HG02943 (cell line): ENCODE measurements around the gene TCN2.
"Not testable (repeated sequence)": the region's sequence is repeated elsewhere in the genome, so short reads cannot be mapped to it uniquely, and the experiment has no call there.

Source experiments
- ATAC-seq: cut with Tn5 transposase; IDR thresholded peaks from one replicate; pipeline ENCODE4 v1.9.1; 2021; ENCODE audit warnings: mild to moderate bottlenecking, low read depth, moderate library complexity; ENCODE audit not compliant: unreplicated experiment

Gene TCN2

DNA sequence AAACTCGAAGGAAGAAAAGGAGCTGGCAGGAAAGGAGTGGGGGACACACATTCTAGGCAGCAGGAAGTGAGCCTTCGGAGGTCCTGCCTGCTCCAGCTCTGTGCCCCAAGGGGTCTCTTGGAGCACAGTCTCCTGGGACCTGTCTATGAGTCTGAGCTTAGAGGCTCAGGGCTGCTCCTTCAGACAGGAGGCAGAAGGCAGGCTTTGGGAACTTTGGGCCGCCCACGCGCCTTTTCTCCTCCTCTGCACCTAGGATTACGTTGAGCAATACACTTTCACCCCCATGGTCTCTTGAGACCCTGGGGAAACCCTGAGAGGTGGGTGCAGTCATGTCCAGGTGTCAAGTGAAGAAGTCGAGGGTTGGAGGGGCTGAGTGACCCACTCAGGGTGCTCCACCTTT lies 965 bp downstream of the TCN2 start:
- no peak for ATAC-seq

DNA sequence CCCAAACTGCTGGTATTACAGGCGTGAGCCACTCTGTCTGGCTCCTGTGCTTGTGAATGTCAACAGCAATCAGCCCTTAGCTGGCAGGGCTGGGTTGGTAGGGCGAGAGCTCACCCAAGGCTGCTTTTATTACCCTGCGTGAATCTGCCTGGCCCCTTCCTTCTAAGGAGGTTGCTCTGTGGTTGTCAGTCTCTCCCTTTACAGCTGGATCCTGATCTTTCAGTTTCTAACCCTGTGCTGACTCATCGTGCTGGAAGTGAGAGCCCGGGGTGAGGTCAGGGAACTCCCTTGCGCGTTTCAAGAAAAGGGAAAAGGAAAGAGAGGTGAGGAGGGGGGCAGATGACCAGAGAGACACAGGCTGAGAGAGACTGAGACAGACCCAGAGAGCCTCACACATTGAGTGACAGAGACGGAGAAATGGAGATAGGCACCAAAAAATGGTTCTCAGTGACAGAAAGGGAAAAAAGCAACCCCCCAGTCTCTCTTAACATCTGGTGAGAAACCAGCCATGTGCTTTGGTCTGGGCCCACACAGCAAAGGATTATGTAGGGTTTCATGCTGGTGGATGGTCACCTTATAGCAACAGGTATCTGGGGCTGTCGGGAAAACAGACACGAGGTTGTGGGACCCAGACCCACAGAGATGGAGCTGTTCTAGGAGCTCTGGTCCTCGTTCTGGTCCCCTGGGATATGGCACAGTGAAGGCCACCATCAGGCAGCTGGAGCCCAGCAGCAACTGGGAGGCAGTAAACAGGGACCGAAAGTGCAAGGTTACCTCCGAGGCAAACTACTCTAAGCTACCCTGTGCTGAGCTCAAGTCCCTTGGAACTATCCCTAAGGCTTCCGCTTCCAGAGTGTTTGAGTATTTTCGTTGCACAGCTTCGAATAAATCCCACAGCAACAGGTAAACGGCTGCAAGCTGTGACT lies 2.5 kb downstream of the TCN2 start:
- ATAC-seq: no peak

DNA sequence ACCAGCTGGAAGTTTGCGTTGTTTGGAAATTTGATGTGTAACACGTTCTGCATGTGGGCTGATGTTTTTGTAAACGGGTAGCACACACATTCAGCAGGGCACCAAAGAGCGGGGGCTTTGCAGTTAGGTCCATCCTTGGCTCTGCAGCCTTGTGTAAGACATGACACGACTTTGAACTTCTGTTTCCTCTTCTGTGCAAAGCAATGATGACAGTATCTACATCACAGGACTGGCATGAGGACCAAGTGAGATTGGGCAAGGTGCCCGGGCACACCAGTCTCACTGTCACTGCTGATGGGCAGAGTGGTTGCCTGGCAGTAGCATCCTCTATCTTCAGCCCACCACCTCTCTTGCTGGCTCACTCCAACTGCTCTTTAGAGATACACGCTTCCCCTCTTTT lies 3.3 kb downstream of the TCN2 start:
- no peak for ATAC-seq

DNA sequence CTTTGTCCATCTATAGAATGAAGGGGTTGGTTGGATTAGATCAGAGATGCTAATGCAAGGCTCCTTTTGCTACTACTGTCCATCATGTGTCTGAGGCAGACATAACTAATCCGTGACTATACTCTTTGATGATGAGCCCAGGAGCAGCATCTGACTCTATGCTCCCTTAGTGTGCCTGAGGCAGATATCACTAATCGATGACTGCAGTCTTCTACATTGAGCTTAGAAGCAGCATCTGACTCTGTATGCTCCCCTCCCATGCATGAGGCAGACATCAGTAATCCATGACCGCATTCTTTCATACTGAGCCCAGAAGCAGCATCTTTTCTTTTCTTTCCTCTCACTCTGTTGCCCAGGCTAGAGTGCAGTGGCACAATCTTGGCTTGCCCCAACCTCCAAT lies 4.2 kb downstream of the TCN2 start:
- no peak for ATAC-seq

DNA sequence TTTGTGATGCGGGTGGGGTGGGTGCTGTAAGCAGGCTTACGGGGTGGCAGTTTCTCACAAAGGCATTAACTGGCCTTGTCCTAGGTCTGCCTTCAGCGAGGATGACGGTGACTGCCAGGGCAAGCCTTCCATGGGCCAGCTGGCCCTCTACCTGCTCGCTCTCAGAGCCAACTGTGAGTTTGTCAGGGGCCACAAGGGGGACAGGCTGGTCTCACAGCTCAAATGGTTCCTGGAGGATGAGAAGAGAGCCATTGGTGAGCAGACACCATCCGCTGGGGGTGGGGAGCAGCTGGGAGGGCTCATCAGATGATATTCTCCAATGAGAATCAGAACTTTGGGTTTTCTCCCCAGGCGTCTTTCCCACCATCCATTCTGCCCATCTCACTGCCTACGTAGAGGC lies 5.8 kb downstream of the TCN2 start:
- no peak for ATAC-seq

DNA sequence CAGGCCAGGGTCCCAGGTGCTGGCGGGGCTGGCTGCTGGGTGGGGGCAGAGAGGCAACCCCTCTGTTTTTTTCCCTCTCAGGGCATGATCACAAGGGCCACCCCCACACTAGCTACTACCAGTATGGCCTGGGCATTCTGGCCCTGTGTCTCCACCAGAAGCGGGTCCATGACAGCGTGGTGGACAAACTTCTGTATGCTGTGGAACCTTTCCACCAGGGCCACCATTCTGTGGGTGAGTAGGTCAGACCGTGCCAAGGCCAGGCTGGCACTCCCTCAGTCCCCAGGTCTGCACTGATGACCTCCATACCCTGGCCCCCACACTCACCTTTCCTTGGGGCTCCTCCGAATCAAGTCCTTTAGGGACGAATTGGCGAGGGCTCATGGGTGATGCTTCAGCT lies 7.3 kb downstream of the TCN2 start:
- no peak for ATAC-seq

DNA sequence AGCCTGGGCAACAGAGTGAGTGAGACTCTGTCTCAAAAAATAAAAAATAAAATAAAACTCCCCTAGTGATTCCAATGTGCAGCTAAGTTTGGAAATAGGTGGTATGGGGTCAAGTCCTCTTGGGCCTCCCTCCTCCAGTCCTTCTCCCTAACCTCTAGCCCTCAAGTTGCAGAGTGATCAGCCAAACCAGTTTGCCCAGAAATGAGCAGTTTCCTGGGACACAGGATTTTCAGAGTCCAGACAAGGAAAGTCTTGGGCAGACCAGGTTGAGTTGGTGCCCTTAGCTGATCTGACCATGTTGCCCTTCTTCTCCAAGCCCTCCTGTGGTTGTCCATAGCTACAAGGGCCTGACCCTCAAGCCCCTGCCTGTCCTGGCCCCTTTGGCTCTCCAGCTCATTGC lies 7.9 kb downstream of the TCN2 start:
- ATAC-seq: no peak

DNA sequence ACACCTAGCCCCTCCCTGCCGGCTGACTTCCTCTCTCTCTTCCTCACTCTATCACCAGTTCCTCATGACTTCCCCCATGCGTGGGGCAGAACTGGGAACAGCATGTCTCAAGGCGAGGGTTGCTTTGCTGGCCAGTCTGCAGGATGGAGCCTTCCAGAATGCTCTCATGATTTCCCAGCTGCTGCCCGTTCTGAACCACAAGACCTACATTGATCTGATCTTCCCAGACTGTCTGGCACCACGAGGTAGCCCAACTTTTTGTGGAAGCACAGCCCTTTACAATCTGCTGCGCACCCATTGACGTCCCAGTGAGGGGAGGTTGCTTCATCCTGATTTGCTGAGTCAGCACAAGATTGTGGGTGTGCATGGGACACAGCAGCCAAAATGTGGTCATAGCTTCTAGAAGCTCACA lies 8.6 kb downstream of the TCN2 start:
- no peak for ATAC-seq

DNA sequence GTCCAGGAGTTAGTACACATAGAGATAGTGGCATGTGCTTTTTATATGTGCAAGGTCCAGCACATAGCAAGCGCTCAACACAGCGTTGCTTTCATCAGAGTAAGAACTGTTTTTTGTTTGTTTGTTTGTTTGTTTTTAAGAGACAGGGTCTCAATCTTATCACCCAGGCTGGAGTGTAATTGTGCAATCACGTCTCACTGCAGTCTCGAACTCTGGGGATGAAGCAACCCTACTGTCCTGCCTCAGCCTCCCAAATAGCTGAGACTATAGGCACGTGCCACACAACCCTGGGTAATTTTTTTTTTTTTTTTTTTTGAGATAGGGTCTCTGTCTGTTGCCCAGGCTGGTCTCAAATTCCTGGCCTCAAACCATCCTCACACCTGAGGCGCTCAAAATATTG lies 10.8 kb downstream of the TCN2 start:
- no peak for ATAC-seq

DNA sequence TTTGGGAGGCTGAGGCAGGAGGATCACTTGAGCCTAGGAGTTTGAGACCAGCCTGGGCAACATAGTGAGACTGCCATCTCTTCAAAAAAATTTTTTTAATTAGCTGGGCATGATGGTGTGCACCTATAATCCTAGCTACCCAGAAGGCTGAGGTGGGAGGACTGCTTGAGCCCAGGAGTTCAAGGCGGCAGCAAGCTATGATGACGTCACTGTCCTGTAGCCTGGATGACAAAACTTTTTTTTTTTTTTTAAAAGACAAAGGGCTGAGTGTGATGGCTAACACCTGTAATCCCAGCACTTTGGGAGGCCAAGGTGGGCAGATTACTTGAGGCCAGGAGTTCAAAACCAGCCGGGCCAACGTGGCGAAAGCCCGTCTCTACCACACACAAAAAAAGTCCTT lies 12.9 kb downstream of the TCN2 start:
- not testable (repeated sequence) for ATAC-seq

DNA sequence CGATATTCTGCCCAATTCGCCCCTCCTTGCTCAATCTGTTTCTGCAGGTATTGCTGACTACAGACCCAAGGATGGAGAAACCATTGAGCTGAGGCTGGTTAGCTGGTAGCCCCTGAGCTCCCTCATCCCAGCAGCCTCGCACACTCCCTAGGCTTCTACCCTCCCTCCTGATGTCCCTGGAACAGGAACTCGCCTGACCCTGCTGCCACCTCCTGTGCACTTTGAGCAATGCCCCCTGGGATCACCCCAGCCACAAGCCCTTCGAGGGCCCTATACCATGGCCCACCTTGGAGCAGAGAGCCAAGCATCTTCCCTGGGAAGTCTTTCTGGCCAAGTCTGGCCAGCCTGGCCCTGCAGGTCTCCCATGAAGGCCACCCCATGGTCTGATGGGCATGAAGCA lies 19.4 kb downstream of the TCN2 start:
- no peak for ATAC-seq

DNA sequence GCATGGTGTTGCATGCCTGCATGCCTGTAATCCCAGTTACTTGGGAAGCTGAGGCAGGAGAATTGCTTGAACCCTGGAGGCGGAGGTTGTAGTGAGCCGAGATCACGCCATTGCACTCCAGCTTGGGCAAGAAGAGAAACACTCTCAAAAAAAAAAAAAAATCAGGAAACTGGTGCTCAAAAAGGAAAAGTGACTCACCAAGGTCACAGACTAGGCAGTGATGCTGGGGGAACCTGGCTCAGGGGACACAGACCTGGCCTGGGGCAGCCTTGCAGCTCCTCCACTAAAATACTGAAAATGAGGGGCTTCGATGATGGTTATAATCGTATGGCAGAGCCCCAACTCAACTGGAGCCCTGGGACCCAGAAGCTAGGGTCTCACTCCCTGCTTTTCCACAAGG lies 20.5 kb downstream of the TCN2 start:
- ATAC-seq: no peak

DNA sequence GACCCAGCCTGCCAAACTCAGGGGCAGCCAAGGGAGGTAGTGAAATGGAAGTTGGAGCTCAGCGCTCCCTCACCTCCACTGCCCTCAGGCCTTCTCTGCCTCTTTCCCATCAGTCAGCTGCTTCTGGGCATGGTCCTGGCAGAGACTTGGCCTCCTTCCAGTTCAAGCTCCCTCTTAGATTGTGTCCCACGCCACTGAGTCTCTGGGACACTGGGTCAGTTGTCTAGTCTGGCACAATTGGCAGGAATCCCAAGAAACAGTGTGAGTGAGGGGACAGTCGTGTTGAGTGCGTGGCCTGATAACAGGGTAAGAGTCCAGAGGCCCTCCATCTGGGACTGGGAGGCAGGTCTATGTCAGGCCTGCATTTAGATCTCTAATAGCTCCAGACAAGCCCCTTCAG lies 21.5 kb downstream of the TCN2 start:
- no peak for ATAC-seq

DNA sequence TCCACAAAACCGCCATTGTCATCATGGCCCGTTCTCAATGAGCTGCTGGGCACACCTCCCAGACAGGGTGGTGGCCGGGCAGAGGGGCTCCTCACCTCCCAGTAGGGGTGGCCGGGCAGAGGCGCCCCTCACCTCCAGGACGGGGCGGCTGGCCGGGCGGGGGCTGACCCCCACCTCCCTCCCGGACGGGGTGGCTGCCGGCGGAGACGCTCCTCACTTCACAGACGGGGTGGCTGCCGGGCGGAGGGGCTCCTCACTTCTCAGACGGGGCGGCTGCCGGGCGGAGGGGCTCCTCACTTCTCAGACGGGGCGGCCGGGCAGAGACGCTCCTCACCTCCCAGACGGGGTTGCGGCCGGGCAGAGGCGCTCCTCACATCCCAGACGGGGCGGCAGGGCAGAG lies 24.5 kb downstream of the TCN2 start:
- ATAC-seq: not testable (repeated sequence)

DNA sequence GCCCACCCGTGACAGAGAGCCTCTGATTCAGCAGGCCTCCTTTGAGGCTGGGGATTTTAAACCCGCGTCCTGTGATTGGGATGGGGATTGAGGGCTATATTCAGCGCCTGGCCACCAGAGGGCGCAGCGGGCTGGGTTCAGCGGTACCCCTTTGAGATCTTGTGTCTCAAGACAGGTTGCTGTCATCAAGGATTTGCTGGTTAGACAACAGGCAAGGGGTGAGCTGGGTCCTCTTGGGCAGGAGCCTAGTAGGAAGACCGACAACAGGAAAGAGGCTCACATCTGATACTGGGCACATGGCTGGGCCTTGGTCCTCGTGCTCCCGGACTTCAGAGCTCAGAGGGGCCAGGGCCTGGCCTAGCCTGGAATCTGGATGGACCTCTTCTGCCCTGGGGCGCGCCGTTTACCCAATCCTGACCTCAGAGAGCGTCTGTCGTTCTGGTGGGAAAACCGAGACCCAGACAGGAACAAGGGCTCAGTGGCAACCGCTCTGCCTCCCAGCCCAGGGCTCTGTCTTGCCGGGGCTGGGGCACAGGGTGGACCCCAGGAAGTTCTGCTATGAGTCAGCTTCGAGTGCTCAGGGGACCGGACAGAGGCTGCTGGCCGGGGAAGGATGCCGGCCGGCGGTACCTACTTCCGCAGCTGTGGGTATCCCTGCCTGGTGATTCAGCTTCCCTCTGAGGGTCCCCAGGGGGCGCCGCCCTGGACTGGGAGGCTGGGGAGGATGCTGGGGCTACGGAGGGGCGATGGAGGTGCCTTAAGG lies 27.7 kb downstream of the TCN2 start:
- peak; percentile 47 for ATAC-seq

DNA sequence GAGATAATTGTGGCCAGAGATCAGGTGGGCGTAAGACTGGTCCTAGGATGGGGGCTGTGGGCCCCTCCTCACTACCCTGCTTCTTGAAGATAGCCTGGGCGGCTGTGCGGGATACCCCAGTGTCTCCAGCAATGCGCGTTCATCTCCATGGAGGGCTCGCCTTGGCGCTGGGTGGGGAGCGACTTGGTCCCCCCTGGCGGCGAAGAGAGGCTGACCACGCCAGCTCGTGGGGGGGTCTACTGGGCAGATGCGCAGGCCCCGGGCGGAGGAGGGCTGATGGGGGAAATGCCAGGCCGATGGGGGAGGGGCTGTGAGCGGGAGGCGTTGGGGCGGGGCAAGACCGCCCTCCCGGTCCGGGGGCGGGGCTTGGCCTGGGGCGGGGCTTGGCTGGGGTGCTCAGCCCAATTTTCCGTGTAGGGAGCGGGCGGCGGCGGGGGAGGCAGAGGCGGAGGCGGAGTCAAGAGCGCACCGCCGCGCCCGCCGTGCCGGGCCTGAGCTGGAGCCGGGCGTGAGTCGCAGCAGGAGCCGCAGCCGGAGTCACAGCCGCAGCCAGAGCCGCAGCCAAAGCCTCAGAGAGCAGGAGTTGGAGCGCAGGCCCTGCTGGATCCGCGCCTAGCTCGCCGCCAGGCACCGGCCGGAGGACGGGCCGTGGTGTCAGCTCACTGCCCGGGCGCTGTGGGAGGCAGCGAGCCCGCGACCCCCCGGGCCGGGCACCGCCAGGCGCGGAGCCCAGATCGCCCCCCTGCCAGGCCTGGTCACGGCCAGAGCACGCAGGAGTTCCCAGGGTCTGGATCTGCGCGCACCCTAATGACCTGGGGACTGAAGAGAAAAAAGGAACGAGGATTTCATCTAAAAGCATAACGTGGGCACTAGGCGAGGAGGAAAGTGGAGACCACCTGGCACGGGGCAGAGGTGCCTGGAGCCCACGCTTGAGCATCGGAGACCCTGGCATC lies 28.6 kb downstream of the TCN2 start, which contains the start of gene SLC35E4:
TSS of gene SLC35E4 (plus strand) at position 509 of the 953 bp plus-strand sequence. CDS start 670 bp downstream, outside the sequence.
- peak; percentile 45 for ATAC-seq

DNA sequence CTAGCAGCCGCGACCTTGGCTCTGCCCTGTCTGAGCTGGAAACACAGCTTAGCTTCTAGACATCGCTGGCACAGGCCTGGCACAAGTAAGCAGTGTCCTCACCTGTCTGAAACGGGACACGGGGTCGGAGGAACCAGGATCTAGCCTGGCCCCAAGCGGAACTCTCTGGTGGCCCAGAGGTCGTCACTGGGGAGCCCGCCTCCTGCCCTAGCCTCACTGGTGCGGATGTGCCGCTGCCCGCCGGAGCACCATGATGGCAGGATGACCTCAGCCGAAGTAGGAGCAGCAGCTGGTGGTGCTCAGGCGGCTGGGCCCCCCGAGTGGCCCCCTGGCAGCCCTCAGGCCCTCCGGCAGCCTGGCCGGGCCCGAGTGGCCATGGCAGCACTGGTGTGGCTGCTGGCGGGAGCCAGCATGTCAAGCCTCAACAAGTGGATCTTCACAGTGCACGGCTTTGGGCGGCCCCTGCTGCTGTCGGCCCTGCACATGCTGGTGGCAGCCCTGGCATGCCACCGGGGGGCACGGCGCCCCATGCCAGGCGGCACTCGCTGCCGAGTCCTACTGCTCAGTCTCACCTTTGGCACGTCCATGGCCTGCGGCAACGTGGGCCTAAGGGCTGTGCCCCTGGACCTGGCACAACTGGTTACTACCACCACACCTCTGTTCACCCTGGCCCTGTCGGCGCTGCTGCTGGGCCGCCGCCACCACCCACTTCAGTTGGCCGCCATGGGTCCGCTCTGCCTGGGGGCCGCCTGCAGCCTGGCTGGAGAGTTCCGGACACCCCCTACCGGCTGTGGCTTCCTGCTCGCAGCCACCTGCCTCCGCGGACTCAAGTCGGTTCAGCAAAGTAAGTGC lies 29.5 kb downstream of the TCN2 start:
- ATAC-seq: no peak

DNA sequence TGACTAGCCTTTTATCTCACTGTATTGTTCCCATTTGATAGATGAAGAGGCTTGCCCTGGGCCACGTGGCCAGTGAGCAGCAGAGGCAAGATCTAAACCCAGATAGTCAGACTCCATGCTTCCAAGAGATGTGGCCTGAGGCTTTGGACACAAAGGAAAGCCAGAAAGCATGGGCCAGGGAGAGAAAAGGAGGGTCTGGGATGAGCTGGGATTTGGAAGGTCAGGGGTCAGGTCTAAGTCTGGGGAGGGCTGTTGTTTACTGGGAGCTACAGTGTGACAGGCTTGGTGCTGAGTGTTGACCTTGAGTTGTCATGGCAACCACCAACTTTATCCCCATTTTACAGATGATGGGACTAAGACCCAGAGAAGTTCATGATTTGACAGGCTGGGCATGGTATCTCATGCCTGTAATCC lies 30.7 kb downstream of the TCN2 start:
- no peak for ATAC-seq

DNA sequence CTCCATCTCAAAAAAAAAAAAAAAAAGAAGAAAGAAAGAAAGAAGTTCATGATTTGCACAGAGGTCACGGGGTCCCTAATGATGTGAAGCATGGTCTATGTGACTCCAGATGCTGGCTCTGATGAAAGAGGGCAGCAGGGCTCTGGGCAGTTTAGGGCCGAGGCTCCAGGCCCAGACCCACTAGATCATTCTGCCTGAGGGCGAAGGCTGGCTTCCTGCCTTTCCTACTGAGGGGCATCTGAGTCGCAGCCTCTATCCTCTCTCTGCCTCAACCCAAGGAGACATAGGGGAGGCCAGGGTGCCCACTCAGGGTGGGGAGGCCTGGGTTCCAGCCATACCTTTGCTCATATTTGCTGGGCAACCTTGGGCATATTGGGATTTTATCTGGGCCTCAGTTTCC lies 33.4 kb downstream of the TCN2 start:
- no peak for ATAC-seq
